Medulla oblongata (tissue), 1 donor: Measurements from ENCODE around the gene SRSF3.
A peak's percentile ranks its signal among the peaks of the same experiment; 100 is the strongest.

Source experiments
- DNase-seq: peaks from one replicate; pipeline ENCODE4 v3.0.0-alpha.2; 2015; ENCODE audit errors: extremely low spot score

The SRSF3 gene

GRCh38 chr6:36622901-36623546, 28.9 kb downstream of the SRSF3 start:
- DNase-seq = no peak

- DNase-seq = peak; percentile 97
These were observed 29.6 kb downstream of the SRSF3 start for GRCh38 chr6:36623547-36624459.

- DNase-seq = no peak
These were observed 30.4 kb downstream of the SRSF3 start for GRCh38 chr6:36624461-36625157.

- no peak for DNase-seq
These were observed 31.2 kb downstream of the SRSF3 start for GRCh38 chr6:36625158-36625919.

- no peak for DNase-seq
These were observed 32.5 kb downstream of the SRSF3 start for GRCh38 chr6:36626636-36627035.

- DNase-seq = no peak
These were observed 33.0 kb downstream of the SRSF3 start for GRCh38 chr6:36627141-36627540.

GRCh38 chr6:36627801-36628246, 33.7 kb downstream of the SRSF3 start:
- peak; percentile 51 for DNase-seq

GRCh38 chr6:36629784-36630183, 35.6 kb downstream of the SRSF3 start:
- DNase-seq = no peak

- DNase-seq = no peak
These were observed 37.3 kb downstream of the SRSF3 start for GRCh38 chr6:36631326-36632011.

GRCh38 chr6:36633370-36633769, 39.2 kb downstream of the SRSF3 start:
- DNase-seq = no peak

- DNase-seq = peak; percentile 45
These were observed 39.8 kb downstream of the SRSF3 start for GRCh38 chr6:36633915-36634314.

- DNase-seq = no peak
These were observed 40.4 kb downstream of the SRSF3 start for GRCh38 chr6:36634317-36635108.

- no peak for DNase-seq
These were observed 42.1 kb downstream of the SRSF3 start for GRCh38 chr6:36636283-36636682.

GRCh38 chr6:36636687-36637418, 42.7 kb downstream of the SRSF3 start:
- DNase-seq = no peak

GRCh38 chr6:36638579-36638978, 44.4 kb downstream of the SRSF3 start:
- DNase-seq = no peak

GRCh38 chr6:36639171-36639808, 45.1 kb downstream of the SRSF3 start:
- DNase-seq = no peak

- no peak for DNase-seq
These were observed 47.4 kb downstream of the SRSF3 start for GRCh38 chr6:36641543-36641942.

- DNase-seq = peak; percentile 60
These were observed 49.0 kb downstream of the SRSF3 start for GRCh38 chr6:36642913-36643817.
